Epidermal melanocyte (primary cell): ENCODE results near the gene PTPRA.
"Not testable (repeated sequence)": the region's sequence is repeated elsewhere in the genome, so short reads cannot be mapped to it uniquely, and the experiment has no call there.

Experiments used
- DNase-seq: peaks from one replicate; pipeline ENCODE4 v3.0.0; 2011; ENCODE audit warnings: low spot score; ENCODE audit not compliant: insufficient read length

Gene PTPRA, protein sequence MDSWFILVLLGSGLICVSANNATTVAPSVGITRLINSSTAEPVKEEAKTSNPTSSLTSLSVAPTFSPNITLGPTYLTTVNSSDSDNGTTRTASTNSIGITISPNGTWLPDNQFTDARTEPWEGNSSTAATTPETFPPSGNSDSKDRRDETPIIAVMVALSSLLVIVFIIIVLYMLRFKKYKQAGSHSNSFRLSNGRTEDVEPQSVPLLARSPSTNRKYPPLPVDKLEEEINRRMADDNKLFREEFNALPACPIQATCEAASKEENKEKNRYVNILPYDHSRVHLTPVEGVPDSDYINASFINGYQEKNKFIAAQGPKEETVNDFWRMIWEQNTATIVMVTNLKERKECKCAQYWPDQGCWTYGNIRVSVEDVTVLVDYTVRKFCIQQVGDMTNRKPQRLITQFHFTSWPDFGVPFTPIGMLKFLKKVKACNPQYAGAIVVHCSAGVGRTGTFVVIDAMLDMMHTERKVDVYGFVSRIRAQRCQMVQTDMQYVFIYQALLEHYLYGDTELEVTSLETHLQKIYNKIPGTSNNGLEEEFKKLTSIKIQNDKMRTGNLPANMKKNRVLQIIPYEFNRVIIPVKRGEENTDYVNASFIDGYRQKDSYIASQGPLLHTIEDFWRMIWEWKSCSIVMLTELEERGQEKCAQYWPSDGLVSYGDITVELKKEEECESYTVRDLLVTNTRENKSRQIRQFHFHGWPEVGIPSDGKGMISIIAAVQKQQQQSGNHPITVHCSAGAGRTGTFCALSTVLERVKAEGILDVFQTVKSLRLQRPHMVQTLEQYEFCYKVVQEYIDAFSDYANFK

DNA sequence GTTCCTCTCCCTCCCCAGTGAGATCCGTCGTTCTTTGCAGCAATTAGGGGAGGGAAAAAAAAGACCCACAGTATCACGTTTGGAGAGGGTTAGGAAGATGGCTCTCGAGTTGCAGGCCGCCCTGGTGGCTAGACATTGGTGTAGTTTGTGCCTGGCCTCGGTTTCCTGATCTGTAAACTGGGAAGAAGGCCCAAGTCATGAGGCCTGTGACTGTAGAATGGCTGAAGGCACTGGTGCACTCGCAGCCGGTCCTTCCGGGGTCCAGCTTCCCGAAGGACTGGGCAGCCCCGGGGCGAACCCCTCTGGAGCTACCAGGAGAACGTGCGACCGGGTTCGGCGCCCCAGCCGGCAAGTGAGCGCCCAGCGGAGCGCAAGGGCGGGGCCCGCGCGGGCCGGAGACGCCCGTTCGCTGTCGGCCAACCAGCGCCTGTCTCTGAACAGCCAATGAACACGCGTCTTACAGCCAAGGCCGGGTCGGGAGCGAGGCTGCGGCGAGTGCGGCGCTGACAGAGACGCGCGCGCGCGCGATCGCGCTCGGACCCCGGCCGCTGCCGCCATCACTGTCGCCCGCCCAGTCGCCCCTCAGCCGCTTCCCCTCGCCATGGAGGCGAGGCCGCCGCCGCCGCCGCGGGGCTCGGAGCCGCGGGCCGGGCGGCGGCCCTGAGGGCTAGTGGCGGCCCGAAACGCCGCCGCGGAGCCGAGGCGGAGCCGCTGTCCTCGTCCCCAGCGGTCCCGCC lies at the start of gene PTPRA:
Gene PTPRA, plus strand, starts transcription at position 472 of the 737 bp plus-strand sequence. CDS start 90,797 bp downstream, outside the sequence.
- peak; percentile 83 for DNase-seq

DNA sequence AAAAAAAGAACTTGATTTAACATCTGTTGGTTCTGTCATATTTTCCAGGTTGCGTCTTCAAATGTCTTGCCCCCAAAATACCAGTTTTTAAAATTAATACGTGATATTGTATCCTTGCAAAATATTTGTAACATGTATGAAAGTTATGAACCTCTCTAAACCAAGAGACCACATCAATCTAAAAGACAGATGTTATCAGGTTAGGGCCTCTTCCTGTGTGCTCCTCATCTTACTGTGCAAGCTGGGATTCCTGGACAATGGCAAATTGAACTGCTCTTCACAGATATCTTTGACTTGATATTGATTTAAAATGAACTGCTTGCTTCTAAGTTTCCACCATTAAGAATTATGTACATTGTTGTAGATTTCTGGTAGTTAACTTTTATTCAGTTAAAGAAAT lies 47.5 kb upstream of the PTPRA start:
- no peak for DNase-seq

DNA sequence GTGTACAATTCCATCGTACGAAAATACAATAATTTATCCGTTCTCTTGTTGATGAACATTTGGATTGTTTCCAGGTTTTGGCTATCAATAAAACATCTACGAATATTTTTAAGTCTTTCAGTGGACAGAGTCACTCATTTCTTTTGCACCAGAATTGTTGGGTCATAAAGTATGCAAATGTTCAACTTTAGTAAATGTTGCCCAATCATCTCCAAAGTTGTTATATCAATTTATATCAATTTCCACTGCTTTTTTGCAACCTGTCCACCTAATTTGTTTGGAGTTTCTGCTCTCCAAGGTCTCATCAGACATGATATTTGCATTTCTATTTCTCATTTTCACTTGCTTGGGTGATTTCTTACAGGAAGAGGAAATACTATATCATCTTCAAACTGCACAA lies 46.6 kb upstream of the PTPRA start:
- DNase-seq, result no peak

DNA sequence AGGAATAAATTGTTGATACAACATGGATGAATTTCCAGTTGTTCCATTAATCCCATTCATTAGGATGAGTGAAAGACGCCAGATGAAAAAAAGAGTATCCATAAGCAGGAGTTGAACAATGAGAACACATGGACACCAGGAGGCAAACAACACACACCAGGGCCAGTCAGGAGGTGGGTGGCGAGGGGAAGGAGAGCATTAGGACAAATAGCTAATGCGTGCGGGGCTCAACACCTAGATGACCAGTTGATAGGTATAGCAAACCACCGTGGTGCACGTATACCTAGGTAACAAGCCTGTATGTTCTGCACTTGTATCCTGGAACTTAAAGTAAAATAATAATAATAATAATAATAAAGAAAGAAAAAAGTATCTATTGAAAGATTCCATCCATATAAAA lies 43.9 kb upstream of the PTPRA start:
- DNase-seq, result no peak

DNA sequence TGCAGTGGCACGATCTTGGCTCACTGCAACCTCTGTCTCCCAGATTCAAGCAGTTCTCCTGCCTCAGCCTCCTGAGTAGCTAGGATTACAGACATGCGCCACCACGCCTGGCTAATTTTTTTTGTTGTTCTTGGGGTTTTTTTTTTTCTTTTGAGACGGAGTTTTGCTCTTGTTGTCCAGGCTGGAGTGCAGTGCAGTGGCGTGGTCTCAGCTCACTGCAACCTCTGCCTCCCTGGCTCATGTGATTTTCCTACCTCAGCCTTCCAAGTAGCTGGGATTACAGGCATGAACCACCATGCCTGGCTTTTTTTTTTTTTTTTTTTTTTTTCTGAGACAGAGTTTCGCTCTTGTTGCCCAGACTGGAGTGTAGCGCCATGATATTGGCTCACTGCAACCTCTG lies 42.1 kb upstream of the PTPRA start:
- DNase-seq, result not testable (repeated sequence)

DNA sequence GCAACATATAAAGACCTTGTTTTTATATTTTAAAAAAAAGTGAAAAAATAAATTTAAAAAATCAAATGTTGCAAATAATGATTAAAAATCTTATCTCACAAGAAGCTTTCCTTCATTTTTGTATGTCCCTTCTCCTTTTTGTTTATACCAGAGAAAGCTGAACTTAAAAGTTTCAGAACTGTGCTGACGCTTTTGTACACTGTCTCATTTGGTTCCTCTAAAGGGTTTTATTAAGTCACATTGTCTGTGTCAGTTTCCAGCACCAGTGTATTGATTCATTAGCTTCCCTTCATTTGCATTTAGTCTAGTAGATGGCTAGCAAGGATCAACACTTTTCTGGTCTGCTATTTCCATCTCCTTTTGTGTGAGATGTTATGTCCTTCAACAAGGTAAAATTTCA lies 39.5 kb upstream of the PTPRA start:
- no peak for DNase-seq

DNA sequence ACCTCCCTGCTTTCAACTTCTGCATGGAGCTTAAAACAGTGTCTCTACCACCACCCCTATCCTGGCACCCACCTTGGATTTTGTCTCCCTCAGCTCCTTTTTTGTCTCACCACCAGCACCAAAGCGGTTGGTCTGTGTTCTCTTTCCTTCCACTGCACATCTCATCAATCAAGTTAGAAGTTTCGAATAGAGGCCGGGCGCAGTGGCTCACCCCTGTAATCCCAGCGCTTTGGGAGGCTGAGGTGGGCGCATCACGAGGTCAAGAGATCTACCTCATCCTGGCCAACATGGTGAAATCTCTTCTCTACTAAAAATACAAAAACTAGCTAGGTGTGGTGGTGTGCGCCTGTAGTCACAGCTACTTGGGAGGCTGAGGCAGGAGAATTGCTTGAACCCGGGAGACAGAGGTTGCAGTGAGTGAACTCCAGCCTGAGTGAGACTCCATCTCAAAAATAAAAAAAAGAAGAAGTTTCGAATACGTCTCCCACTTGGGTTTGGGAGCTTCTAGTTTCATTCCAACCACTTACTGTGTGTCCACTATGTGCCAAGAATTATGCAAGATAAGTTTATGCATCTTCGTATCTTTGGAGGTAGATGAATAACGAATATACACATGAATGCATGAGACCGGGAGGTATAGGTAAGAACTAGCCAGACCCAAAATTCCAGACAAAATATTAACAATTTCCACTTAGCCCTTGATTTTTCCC lies 38.7 kb upstream of the PTPRA start:
- no peak for DNase-seq

DNA sequence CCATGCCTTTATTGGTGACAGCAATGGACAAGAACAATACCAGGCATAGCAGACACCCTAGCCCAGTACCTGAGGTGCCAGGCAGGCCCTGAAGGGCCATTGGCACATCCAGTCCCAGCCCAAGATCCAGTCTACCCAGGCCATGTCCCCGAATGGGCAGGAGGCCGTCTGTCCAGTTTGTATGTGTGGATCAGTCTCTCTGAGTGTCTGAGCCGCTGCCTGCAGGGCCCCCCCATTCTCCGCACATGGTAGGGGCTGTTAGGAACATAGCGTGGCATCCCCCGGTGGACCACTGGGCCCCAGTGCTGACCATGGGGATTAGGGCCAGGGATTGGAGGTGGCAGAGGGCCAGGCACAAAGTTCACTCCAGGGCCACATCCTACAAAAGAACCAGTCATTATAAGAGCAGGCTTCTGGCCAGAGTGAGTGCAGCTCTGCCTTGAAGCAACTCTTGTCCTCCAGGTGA lies 37.9 kb upstream of the PTPRA start:
- DNase-seq, result no peak

DNA sequence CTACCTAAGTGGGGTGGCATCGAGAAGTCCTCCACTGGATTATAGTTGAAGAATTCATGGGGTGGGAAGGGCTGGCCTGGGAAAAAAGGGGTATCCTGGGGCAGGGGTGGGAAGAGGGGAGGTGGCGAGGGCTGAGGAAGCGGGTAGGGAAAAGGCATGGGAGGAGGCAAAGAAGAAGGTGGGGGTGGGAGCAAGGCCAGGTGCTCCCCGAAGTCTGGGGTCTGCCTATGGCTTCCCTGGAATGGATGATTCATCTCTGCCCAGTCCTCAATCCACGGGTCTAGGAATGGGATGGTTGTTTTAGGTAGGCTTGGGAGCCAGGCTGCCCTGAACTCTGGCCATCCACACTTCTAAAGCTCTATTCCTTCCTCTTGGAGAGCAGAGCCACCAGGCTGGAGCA lies 37.2 kb upstream of the PTPRA start:
- DNase-seq, result no peak

DNA sequence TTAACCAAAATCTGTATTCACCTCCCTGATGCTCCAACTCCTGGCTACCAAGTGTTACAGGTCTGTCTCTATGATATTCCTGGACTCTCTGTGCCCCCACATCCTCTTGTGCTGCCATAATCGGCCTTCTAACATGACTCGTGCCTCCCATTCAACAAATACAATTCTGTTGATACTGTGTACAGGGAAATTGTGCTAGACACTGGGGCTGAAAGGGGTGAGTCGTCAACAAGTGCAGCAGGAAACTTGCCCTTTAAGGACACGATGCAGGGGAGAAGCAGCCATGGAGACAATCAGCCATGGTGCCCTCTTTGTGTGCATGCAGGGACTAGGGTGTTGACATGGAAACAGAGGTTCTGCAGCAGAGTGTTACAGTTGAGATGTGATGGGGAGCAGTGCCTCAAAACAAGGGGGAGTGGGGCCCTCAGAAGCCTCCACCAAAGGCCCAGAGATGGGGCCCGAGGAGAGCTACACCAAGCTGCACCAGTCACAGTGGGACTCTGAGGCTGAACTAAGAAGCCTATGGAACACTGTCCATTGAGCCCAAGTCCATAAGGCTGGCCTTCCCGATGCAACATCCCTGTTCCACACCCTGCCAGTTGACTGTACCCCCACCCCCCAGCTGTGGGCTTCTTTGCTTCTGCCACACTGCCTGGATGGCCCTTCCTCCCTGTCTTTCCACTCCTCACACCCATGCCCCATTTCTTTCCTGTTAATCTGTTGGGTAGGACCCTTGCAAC lies 35.9 kb upstream of the PTPRA start:
- DNase-seq, result no peak

DNA sequence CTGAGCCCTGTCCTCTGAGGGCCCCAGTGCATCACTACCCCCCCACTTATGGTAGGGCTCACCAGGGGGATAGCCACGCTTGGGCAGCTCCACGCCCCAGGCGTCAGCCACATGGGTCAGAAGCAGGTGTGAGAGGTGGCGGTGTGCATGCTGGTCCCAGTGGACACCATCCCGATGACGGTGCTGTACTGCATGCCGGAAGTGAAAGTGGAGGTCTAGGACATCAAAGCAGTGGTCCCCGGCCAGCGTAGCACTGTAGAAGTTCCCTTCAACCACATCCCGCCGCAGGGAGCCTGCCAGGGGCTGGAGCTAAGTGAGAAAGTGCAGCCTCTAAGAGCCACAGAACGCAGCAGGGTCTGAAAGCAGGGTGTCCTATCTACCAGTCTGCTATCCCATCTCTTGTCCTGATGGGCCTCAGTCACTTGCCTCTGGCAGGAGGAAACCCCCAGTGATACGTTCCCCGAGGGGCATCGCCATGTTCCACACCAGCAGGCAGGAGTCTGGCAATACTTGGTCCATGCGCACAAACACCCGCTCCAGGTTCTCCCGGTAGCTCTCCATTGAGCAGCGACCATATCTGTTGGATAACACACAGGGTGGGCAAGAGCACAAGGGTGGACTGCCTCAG lies 35.0 kb upstream of the PTPRA start:
- DNase-seq, result no peak

DNA sequence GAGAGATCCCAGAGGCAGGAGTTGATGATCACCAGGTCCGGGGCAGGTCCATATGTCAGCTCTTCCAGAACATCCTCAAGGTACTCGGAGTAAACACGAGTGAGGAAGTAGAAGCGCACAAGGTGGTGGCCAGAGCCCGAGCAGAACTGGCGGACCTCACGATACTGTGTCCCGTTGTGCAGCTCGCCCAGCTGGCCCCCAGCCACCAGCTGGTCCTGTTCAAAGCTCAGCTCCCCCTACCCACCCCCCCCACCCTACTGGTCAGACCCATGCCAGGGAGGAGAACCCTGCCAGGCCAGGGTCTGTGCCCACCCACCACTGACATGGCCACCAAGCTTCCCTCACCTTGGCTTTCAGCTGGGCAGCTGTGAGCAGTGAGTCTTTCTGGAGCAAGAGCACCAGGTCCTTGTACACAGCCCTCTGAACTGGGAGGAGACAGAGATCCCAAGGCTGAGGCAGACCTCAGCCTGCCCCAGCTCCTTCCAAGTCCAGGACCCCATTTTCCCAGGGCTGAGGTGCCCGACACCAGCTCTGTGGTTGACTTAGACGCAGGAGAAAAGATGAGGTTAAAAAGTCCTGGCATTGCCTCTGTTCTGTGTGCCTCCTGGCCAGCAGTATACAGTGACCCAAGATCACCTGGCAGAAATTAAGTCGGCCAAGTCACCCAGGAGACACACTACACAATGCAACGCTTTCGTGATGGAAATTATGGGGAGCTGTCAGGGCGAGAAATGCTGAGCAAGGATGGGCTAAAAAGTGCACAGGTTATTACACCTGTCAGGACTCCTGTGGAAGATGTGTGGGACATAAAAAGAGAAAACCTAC lies 34.2 kb upstream of the PTPRA start:
- DNase-seq, result no peak

DNA sequence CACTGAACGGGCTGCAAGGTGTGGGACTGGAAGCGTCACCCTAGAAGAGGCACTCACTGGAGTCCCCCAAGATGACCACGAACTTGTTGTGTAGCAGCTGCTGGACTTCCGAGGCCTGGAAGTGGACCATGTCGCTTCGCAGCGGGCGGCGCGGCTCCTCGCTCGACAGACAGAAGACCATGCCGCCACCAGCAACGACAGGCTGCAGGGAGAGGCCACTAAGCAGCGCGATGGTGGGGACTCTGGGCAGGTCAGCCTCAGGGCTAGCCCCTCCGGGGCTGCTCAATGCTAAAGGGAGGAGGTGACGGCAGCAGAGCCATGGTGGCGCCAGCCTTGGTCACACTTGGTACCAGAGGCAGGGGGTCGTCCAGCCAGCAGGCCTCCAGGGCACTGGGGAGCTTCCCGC lies 33.5 kb upstream of the PTPRA start:
- no peak for DNase-seq

DNA sequence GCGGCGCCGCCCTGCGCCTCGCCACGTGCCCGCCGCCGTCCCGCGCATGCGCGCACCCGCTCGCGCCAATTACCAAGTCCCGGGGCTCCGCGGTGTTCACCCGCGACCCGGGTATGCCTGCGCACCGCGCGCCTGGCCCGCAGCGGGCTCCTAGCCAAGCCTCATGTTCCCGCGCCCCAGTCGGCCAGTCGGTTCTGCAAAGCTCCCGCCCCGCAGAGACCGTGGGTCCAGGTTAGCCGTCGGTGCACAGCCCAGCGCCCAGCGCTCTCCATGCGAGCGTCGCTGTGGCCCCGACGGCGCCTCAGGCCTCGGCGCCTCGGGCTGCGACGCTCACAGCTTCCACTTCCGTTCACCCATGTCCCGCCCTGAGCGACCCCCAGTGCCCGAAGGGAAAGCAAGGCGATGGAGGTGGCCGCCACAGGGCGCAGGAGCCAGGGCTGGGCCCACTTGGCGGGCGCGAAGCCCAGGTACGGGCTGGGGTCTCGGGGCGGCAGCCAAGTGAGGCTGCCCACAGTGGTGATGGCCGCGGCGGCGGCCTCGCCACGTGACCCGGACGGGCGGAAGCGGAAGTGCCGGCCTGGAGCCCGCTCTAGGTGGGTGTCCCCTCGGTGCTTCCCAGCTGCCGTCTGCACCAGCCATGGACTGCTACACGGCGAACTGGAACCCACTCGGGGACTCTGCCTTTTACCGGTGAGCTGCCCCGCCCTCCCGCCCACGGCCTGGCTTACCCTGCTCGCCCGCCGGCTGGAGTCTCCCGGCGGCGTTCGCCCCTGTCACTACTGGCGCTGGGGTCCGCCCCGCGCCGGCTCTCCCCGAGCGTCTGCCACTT lies 32.9 kb upstream of the PTPRA start, which contains the start of the genes PCED1A and VPS16:
Gene PCED1A, minus strand, starts transcription at position 518 of the 829 bp plus-strand sequence. CDS start 743 bp downstream, outside the sequence.
Gene VPS16, plus strand, starts transcription at position 608 of the 829 bp plus-strand sequence. Its CDS starts 30 bp downstream, at position 638.
- peak; percentile 96 for DNase-seq

DNA sequence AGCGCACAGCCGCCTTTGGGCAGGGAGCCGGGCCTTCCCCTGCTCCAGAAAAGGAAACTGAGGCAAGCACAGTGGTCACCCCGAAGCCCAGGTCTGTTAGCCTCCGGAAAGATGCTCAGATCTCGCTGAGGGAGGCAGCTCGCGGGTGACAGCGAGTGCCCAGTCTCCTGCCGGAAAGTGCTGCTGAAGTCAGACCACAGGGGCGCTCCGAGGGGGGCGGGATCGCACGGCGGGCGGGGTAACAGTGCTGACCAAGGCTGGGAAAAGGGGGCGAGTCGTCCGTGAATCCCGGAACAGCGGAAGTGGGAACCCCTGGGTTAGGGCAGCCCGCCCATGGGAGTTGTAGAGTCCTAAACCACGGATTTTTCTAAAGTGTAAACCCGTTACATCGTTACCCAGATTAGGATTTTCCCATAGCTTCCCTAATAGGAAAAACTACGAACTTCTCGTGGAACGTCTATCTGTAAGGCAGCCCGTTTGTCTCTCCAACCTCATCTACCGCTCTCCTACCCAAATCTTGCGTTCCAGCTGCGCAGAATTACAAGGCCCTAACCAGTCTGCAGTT lies 32.2 kb upstream of the PTPRA start:
- peak; percentile 70 for DNase-seq

DNA sequence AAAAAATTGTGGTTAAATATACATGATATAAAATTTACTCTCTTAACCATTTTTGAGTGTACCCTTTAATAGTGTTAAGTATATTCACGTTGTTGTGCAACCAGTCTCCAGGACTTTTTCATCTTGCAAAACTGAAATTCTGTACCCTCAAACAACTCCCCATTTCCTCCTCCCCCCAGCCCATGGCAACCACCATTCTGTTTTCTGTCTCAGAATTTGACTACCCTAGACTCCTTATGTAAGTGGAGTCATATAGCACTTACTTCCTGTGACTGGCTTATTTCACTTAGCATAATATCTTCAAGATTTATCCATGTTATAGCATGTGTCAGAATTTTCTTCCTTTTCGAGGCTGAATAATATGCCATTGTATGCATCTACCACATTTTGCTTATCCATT lies 27.7 kb upstream of the PTPRA start:
- DNase-seq, result no peak

DNA sequence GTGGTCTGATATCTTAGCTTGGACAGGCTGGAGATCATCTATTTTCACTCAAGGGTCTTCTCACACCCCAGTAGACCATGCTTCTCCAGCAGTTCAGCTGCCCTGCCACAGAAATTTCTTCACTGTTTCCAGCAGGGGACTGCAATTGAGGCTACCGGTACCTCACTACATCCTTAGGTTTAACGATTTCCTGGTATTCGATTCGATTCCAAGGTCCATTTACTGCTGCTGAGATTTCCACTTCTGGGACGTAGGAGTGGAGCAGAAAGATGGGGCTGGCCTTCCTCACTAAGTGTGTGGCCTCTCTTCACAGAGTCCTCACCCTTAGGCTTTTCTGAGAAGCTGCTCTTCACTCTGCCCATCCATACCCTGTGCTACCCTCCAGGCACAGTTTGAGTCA lies 26.6 kb upstream of the PTPRA start:
- DNase-seq, result no peak

DNA sequence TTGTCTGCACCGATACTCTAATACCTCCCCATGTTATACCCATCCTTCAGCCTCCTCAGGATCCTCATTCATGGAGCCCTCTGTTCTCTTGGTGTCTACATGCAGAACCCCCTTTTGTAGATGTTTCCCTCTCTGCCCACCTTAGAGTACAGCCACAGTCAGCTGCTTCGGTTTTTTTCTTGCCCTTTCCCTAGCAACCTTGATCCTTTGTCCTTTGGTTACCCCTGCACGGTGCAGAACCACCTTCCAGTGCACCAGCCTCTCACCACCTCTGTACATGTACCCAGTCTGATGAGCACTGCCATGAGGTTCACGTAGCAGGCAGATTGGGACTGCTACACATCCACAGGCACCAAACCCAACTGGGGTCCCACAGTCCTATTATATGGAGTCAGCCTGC lies 25.5 kb upstream of the PTPRA start:
- no peak for DNase-seq
